Neural cell (in vitro differentiated cells): ENCODE data around the gene F2R. TPM values are rescaled to one million over a fixed set of nuclear protein-coding genes. Genes with fewer than 3 reads are reported as not detected.

Experiments
- H2AFZ ChIP-seq: fragments of 200-600, 300-800 bp; sonication (generic), shearing (Covaris generic); 2 replicates; pipeline ENCODE4 v1.6.0; 2014; ENCODE audit warnings: low read depth, mild to moderate bottlenecking, antibody characterized with exemption, low read length, moderate library complexity
- H3F3A ChIP-seq: fragments of 200-600 bp; shearing (Covaris generic); 2 replicates; pipeline ENCODE4 v1.6.1; 2016; ENCODE audit warnings: mild to moderate bottlenecking, moderate library complexity, mixed read lengths, antibody characterized with exemption, low read length; ENCODE audit not compliant: insufficient read depth, poor library complexity, severe bottlenecking
- H3K27ac ChIP-seq: fragments of 200-600, 300-800 bp; sonication (generic), shearing (Covaris generic); 2 replicates; pipeline ENCODE4 v1.5.1; 2014; ENCODE audit warnings: mild to moderate bottlenecking, low read length, moderate library complexity
- H3K27me3 ChIP-seq: fragments of 300-800, 200-600 bp; sonication (generic), shearing (Covaris generic); 2 replicates; pipeline ENCODE4 v1.6.0; 2014; ENCODE audit warnings: mild to moderate bottlenecking, low read depth, low read length, moderate library complexity; ENCODE audit not compliant: insufficient read depth
- H3K36me3 ChIP-seq: fragments of 300-800, 200-600 bp; sonication (generic), shearing (Covaris generic); 2 replicates; pipeline ENCODE4 v1.5.1; 2014; ENCODE audit warnings: mild to moderate bottlenecking, antibody characterized with exemption, low read length, moderate library complexity; ENCODE audit not compliant: insufficient read depth
- H3K4me2 ChIP-seq: fragments of 300-800, 200-600 bp; sonication (generic), shearing (Covaris generic); 2 replicates; pipeline ENCODE4 v1.6.0; 2014; ENCODE audit warnings: mild to moderate bottlenecking, low read length
- H3K4me3 ChIP-seq: fragments of 300-800, 200-600 bp; sonication (generic), shearing (Covaris generic); 2 replicates; pipeline ENCODE4 v1.5.1; 2014; ENCODE audit warnings: mild to moderate bottlenecking, low read length, moderate library complexity
- H3K79me2 ChIP-seq: fragments of 200-600 bp; shearing (Covaris generic); replicated peaks from 2 replicates; pipeline ENCODE4 v1.6.0; 2014; ENCODE audit warnings: mild to moderate bottlenecking, low read length, moderate library complexity; ENCODE audit not compliant: insufficient read depth
- H3K9ac ChIP-seq: fragments of 300-800, 200-600 bp; sonication (generic), shearing (Covaris generic); 2 replicates; pipeline ENCODE4 v1.6.1; 2016; ENCODE audit warnings: mild to moderate bottlenecking, low read length, mixed read lengths
- H3K9me2 ChIP-seq: fragments of 200-600 bp; shearing (Covaris generic); 2 replicates; pipeline ENCODE4 v1.6.1; 2016; ENCODE audit warnings: mild to moderate bottlenecking, low read length, mixed read lengths; ENCODE audit not compliant: insufficient read depth
- H3K9me3 ChIP-seq: fragments of 200-600, 300-800 bp; sonication (generic), shearing (Covaris generic); 2 replicates; pipeline ENCODE4 v1.6.1; 2016; ENCODE audit warnings: mild to moderate bottlenecking, mixed run types, low read length, moderate library complexity, mixed read lengths
- H4K20me1 ChIP-seq: fragments of 200-600 bp; shearing (Covaris generic); 2 replicates; pipeline ENCODE4 v1.6.1; 2016; ENCODE audit warnings: mild to moderate bottlenecking, mixed run types; ENCODE audit not compliant: insufficient read depth
- CTCF ChIP-seq: fragments of 450-650 bp; IDR thresholded peaks from 2 replicates; pipeline ENCODE4 v1.5.1; 2014; ENCODE audit warnings: antibody characterized with exemption, mild to moderate bottlenecking, moderate library complexity; ENCODE audit not compliant: poor library complexity, severe bottlenecking
- EP300 ChIP-seq: fragments of 450-650 bp; conservative IDR thresholded peaks from 2 replicates; pipeline ENCODE4 v1.6.1; 2014; ENCODE audit warnings: antibody characterized with exemption, mild to moderate bottlenecking, moderate library complexity; ENCODE audit not compliant: poor library complexity, severe bottlenecking
- EZH2 ChIP-seq: fragments of 200-600, 300-800 bp; shearing (Covaris generic), sonication (generic); IDR thresholded peaks from 2 replicates; pipeline ENCODE4 v1.6.1; 2014; ENCODE audit warnings: antibody characterized with exemption, low read length, borderline replicate concordance, mild to moderate bottlenecking; ENCODE audit not compliant: insufficient read depth, poor library complexity, severe bottlenecking
- MXI1 ChIP-seq: fragments of 450-650 bp; conservative IDR thresholded peaks from 2 replicates; pipeline ENCODE4 v1.6.1; 2014; ENCODE audit warnings: antibody characterized with exemption, mild to moderate bottlenecking; ENCODE audit not compliant: poor library complexity, severe bottlenecking
- POLR2AphosphoS5 ChIP-seq: IDR thresholded peaks from 2 replicates; pipeline ENCODE4 v1.6.1; 2012
- RAD21 ChIP-seq: fragments of 450-650 bp; conservative IDR thresholded peaks from 2 replicates; pipeline ENCODE4 v1.6.1; 2014; ENCODE audit warnings: antibody characterized with exemption, mild to moderate bottlenecking, moderate library complexity
- SMC3 ChIP-seq: fragments of 450-650 bp; conservative IDR thresholded peaks from 2 replicates; pipeline ENCODE4 v1.6.1; 2014; ENCODE audit warnings: antibody characterized with exemption, mild to moderate bottlenecking, moderate library complexity; ENCODE audit not compliant: poor library complexity
- TAF1 ChIP-seq: IDR thresholded peaks from 2 replicates; pipeline ENCODE4 v1.6.1; 2012; ENCODE audit warnings: low read depth
- polyA plus RNA-seq: library from polyadenylated mRNA; depleted of rRNA; stranded (reverse); fragments of >200 nt; gene quantifications from 2 replicates; pipeline ENCODE4 v1.2.3, GENCODE V29; 2014
- TF ChIP-seq, protein P1 (sequence below): IDR thresholded peaks from 2 replicates; pipeline ENCODE4 v1.6.1; 2012; ENCODE audit warnings: borderline replicate concordance

The F2R gene
- polyA plus RNA-seq, 1 donor from 2014 or later: 35.9 TPM

- no peak overlapping the region for H2AFZ ChIP-seq
- H4K20me1 ChIP-seq: no peaks in the 10 kb centered on the region
- TF ChIP-seq, protein P1, sequence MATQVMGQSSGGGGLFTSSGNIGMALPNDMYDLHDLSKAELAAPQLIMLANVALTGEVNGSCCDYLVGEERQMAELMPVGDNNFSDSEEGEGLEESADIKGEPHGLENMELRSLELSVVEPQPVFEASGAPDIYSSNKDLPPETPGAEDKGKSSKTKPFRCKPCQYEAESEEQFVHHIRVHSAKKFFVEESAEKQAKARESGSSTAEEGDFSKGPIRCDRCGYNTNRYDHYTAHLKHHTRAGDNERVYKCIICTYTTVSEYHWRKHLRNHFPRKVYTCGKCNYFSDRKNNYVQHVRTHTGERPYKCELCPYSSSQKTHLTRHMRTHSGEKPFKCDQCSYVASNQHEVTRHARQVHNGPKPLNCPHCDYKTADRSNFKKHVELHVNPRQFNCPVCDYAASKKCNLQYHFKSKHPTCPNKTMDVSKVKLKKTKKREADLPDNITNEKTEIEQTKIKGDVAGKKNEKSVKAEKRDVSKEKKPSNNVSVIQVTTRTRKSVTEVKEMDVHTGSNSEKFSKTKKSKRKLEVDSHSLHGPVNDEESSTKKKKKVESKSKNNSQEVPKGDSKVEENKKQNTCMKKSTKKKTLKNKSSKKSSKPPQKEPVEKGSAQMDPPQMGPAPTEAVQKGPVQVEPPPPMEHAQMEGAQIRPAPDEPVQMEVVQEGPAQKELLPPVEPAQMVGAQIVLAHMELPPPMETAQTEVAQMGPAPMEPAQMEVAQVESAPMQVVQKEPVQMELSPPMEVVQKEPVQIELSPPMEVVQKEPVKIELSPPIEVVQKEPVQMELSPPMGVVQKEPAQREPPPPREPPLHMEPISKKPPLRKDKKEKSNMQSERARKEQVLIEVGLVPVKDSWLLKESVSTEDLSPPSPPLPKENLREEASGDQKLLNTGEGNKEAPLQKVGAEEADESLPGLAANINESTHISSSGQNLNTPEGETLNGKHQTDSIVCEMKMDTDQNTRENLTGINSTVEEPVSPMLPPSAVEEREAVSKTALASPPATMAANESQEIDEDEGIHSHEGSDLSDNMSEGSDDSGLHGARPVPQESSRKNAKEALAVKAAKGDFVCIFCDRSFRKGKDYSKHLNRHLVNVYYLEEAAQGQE: no peak
- TF ChIP-seq RAD21: no peak
- no peak for TF ChIP-seq TAF1
- no peak for TF ChIP-seq EP300
- no peak for TF ChIP-seq SMC3
- no peak for TF ChIP-seq POLR2AphosphoS5
- no peak for TF ChIP-seq MXI1
- TF ChIP-seq CTCF: no peak
- no peak for TF ChIP-seq EZH2
These were observed 31.8 kb downstream of the F2R start for GRCh38 chr5:76747706-76748105.

GRCh38 chr5:76751291-76751690, 35.4 kb downstream of the F2R start:
- H3K27me3 ChIP-seq: no peaks in the 10 kb centered on the region
- TF ChIP-seq SMC3 (no peak), CTCF (no peak), RAD21 (no peak), EZH2 (no peak), MXI1 (no peak), POLR2AphosphoS5 (no peak), TAF1 (no peak), EP300 (no peak)
- TF ChIP-seq, protein P1: no peak
- no peak overlapping the region for H3K4me2 ChIP-seq
- no peaks in the 10 kb centered on the region for H3K9me2 ChIP-seq
- no peak overlapping the region for H2AFZ ChIP-seq
- H3K9ac ChIP-seq: no peak overlapping the region
- no peaks in the 10 kb centered on the region for H3K36me3 ChIP-seq
- no peaks in the 10 kb centered on the region for H3K79me2 ChIP-seq
- no peaks in the 10 kb centered on the region for H3F3A ChIP-seq
- H3K27ac ChIP-seq: no peak overlapping the region
- no peaks in the 10 kb centered on the region for H3K9me3 ChIP-seq
- H4K20me1 ChIP-seq: no peaks in the 10 kb centered on the region
- H3K4me3 ChIP-seq: no peak overlapping the region

More at GRCh38 chr5:76747706-76748105, 31.8 kb downstream of the F2R start:
- Histone ChIP-seq H3K9ac (no peak overlapping the region), H3K27me3 (no peaks in the 10 kb centered on the region), H3K36me3 (no peaks in the 10 kb centered on the region), H3K79me2 (no peaks in the 10 kb centered on the region), H3K27ac (no peak overlapping the region), H3K4me2 (no peak overlapping the region), H3K4me3 (no peak overlapping the region), H3F3A (no peaks in the 10 kb centered on the region), H3K9me2 (no peaks in the 10 kb centered on the region), H3K9me3 (no peaks in the 10 kb centered on the region)
